ENCODE results near the gene ST6GALNAC5. TPM values are rescaled to one million over a fixed set of nuclear protein-coding genes. Genes with fewer than 3 reads are reported as not detected.

ST6GALNAC5 gene
- total RNA-seq, 4 donors from 2014 or later: 0.16 TPM; not detected in 3

- H3K27ac ChIP-seq: no peak overlapping the region
- no peaks in the 10 kb centered on the region for H3K9me3 ChIP-seq
- in situ Hi-C loops (cut with MboI; ENCODE audit: low sequenced_read_pairs in 4 of 4) (no loop called here), intact Hi-C loops (cut with DNase I; ENCODE audit: low total_unique reads) (no loop called here)
- H3K4me1 ChIP-seq: no peaks in the 10 kb centered on the region
- no peaks in the 10 kb centered on the region for H3K27me3 ChIP-seq
- H3K4me3 ChIP-seq: no peak overlapping the region
- no peak for ATAC-seq
- no peak for DNase-seq
- no peaks in the 10 kb centered on the region for H3K36me3 ChIP-seq
- TF ChIP-seq CTCF (IDR thresholded peaks at IDR 0.05 in 4 of 5, conservative IDR thresholded peaks at IDR 0.05 in 1 of 5): no peak
- no peak for TF ChIP-seq POLR2A (IDR thresholded peaks at IDR 0.05)
Observed at GRCh38 chr1:76993036-76993435, 125.8 kb downstream of the ST6GALNAC5 start.

GRCh38 chr1:76998582-76999223, 131.4 kb downstream of the ST6GALNAC5 start:
- Histone ChIP-seq H3K27me3 (no peaks in the 10 kb centered on the region), H3K27ac (no peak overlapping the region), H3K36me3 (no peaks in the 10 kb centered on the region), H3K4me3 (no peak overlapping the region), H3K4me1 (no peaks in the 10 kb centered on the region), H3K9me3 (no peaks in the 10 kb centered on the region)
- intact Hi-C loops (cut with DNase I; ENCODE audit: low total_unique reads) (no loop called here), in situ Hi-C loops (cut with MboI; ENCODE audit: low sequenced_read_pairs in 4 of 4) (no loop called here)
- no peak for DNase-seq
- TF ChIP-seq CTCF (IDR thresholded peaks at IDR 0.05 in 4 of 5, conservative IDR thresholded peaks at IDR 0.05 in 1 of 5) (no peak), POLR2A (IDR thresholded peaks at IDR 0.05) (no peak)
- ATAC-seq: no peak

GRCh38 chr1:77007675-77008074, 140.4 kb downstream of the ST6GALNAC5 start:
- Histone ChIP-seq H3K4me1 (no peaks in the 10 kb centered on the region), H3K9me3 (no peaks in the 10 kb centered on the region), H3K27me3 (no peaks in the 10 kb centered on the region), H3K36me3 (no peaks in the 10 kb centered on the region), H3K4me3 (no peak overlapping the region), H3K27ac (no peak overlapping the region)
- TF ChIP-seq POLR2A (IDR thresholded peaks at IDR 0.05) (no peak), CTCF (IDR thresholded peaks at IDR 0.05 in 4 of 5, conservative IDR thresholded peaks at IDR 0.05 in 1 of 5) (no peak)
- intact Hi-C loops (cut with DNase I; ENCODE audit: low total_unique reads): no loop called here
- ATAC-seq (no peak), DNase-seq (no peak)
- in situ Hi-C loops (cut with MboI; ENCODE audit: low sequenced_read_pairs in 4 of 4): no loop called here

- TF ChIP-seq POLR2A (IDR thresholded peaks at IDR 0.05): no peak
- no peak for TF ChIP-seq CTCF (IDR thresholded peaks at IDR 0.05 in 4 of 5, conservative IDR thresholded peaks at IDR 0.05 in 1 of 5)
- H3K9me3 ChIP-seq: no peaks in the 10 kb centered on the region
- intact Hi-C loops (cut with DNase I; ENCODE audit: low total_unique reads) (no loop called here), in situ Hi-C loops (cut with MboI; ENCODE audit: low sequenced_read_pairs in 4 of 4) (no loop called here)
- no peaks in the 10 kb centered on the region for H3K36me3 ChIP-seq
- H3K27me3 ChIP-seq: no peaks in the 10 kb centered on the region
- no peaks in the 10 kb centered on the region for H3K4me1 ChIP-seq
- no peak overlapping the region for H3K27ac ChIP-seq
- H3K4me3 ChIP-seq: no peak overlapping the region
- no peak for DNase-seq
- no peak for ATAC-seq
Observed at GRCh38 chr1:77010937-77011336, 143.7 kb downstream of the ST6GALNAC5 start.

GRCh38 chr1:77012066-77012465, 144.8 kb downstream of the ST6GALNAC5 start:
- intact Hi-C loops (cut with DNase I; ENCODE audit: low total_unique reads) (no loop called here), in situ Hi-C loops (cut with MboI; ENCODE audit: low sequenced_read_pairs in 4 of 4) (no loop called here)
- no peak for DNase-seq
- H3K27me3 ChIP-seq: no peaks in the 10 kb centered on the region
- H3K27ac ChIP-seq: no peak overlapping the region
- ATAC-seq: no peak
- H3K4me3 ChIP-seq: no peak overlapping the region
- no peaks in the 10 kb centered on the region for H3K9me3 ChIP-seq
- H3K36me3 ChIP-seq: no peaks in the 10 kb centered on the region
- TF ChIP-seq CTCF (IDR thresholded peaks at IDR 0.05 in 4 of 5, conservative IDR thresholded peaks at IDR 0.05 in 1 of 5) (no peak), POLR2A (IDR thresholded peaks at IDR 0.05) (no peak)
- H3K4me1 ChIP-seq: no peaks in the 10 kb centered on the region

All from gastrocnemius medialis (tissue), 4 donors.